ENCODE measurements around the gene SELENOM.
"Not testable (repeated sequence)": the region's sequence is repeated elsewhere in the genome, so short reads cannot be mapped to it uniquely, and the experiment has no call there.

Gene SELENOM

DNA sequence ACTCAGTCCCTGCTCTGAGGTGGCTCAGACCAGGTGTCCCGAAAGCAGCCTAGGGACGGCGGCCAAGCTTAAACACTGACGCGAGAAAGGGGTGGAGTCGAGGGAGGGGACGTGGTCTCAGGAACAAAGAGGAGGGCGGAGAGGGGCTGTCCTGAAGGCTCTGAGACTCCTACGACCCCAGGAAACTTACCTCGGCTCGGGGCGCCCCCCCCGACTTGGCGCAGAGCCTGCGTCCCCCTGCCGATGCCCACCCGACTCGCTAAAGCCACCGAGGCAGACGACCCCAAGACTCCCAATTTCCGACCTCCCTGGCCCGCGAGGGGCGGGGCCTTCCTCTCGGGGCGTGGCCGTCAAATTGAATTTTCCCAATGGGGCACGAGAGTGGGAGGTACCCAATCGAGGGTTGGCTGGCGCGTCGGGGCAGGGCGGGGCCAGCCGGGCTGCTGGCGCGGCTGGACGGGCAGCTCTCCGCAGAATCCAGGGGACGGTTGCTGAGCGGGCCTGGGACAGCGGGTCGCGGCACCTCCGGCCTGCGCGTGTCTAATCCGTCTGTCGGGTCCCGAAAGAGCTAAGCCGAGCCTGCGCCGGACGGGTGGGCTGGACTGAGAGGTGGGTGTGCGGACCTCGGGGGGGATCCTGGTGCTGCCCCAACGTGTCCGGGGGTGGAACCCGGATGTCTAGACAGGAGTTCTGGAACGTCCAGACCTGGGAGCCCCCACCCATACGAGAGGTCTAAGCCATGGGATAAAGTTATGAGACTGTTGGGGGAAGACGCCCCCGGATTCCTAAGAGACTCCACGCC, 26.3 kb downstream of the SELENOM start, which contains the start of gene SMTN:
TSS of gene SMTN (plus strand) at position 471 of the 802 bp plus-strand sequence. CDS start 1,941 bp downstream, outside the sequence.
- peak; percentile 60 to 77 for DNase-seq (ENCODE audit: low read depth in 1 of 2, low spot score in 1 of 2)
- H3K27me3 ChIP-seq (ENCODE audit: insufficient read depth, poor library complexity, severe bottlenecking), result no peaks in the 10 kb centered on the region
- TF ChIP-seq, protein P1, sequence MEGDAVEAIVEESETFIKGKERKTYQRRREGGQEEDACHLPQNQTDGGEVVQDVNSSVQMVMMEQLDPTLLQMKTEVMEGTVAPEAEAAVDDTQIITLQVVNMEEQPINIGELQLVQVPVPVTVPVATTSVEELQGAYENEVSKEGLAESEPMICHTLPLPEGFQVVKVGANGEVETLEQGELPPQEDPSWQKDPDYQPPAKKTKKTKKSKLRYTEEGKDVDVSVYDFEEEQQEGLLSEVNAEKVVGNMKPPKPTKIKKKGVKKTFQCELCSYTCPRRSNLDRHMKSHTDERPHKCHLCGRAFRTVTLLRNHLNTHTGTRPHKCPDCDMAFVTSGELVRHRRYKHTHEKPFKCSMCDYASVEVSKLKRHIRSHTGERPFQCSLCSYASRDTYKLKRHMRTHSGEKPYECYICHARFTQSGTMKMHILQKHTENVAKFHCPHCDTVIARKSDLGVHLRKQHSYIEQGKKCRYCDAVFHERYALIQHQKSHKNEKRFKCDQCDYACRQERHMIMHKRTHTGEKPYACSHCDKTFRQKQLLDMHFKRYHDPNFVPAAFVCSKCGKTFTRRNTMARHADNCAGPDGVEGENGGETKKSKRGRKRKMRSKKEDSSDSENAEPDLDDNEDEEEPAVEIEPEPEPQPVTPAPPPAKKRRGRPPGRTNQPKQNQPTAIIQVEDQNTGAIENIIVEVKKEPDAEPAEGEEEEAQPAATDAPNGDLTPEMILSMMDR (IDR thresholded peaks at IDR 0.05; ENCODE audit: insufficient read depth, low read length), result no peak
- TF ChIP-seq GABPA (IDR thresholded peaks at IDR 0.05; ENCODE audit: low read depth), result no peak
- TF ChIP-seq SPI1 (IDR thresholded peaks at IDR 0.05; ENCODE audit: borderline replicate concordance, low read depth), result no peak
- no peak for TF ChIP-seq POLR2AphosphoS5 (IDR thresholded peaks at IDR 0.05; ENCODE audit: low read depth)
- TF ChIP-seq, protein P2, sequence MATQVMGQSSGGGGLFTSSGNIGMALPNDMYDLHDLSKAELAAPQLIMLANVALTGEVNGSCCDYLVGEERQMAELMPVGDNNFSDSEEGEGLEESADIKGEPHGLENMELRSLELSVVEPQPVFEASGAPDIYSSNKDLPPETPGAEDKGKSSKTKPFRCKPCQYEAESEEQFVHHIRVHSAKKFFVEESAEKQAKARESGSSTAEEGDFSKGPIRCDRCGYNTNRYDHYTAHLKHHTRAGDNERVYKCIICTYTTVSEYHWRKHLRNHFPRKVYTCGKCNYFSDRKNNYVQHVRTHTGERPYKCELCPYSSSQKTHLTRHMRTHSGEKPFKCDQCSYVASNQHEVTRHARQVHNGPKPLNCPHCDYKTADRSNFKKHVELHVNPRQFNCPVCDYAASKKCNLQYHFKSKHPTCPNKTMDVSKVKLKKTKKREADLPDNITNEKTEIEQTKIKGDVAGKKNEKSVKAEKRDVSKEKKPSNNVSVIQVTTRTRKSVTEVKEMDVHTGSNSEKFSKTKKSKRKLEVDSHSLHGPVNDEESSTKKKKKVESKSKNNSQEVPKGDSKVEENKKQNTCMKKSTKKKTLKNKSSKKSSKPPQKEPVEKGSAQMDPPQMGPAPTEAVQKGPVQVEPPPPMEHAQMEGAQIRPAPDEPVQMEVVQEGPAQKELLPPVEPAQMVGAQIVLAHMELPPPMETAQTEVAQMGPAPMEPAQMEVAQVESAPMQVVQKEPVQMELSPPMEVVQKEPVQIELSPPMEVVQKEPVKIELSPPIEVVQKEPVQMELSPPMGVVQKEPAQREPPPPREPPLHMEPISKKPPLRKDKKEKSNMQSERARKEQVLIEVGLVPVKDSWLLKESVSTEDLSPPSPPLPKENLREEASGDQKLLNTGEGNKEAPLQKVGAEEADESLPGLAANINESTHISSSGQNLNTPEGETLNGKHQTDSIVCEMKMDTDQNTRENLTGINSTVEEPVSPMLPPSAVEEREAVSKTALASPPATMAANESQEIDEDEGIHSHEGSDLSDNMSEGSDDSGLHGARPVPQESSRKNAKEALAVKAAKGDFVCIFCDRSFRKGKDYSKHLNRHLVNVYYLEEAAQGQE (IDR thresholded peaks at IDR 0.05; ENCODE audit: insufficient replicate concordance, low read depth), result no peak
- H3K4me3 ChIP-seq (replicated peaks; ENCODE audit: insufficient read depth, low read length), result peak within 1 kb of the TSS; percentile 53
- H3K27ac ChIP-seq (replicated peaks), result no peak within 1 kb of the TSS

DNA sequence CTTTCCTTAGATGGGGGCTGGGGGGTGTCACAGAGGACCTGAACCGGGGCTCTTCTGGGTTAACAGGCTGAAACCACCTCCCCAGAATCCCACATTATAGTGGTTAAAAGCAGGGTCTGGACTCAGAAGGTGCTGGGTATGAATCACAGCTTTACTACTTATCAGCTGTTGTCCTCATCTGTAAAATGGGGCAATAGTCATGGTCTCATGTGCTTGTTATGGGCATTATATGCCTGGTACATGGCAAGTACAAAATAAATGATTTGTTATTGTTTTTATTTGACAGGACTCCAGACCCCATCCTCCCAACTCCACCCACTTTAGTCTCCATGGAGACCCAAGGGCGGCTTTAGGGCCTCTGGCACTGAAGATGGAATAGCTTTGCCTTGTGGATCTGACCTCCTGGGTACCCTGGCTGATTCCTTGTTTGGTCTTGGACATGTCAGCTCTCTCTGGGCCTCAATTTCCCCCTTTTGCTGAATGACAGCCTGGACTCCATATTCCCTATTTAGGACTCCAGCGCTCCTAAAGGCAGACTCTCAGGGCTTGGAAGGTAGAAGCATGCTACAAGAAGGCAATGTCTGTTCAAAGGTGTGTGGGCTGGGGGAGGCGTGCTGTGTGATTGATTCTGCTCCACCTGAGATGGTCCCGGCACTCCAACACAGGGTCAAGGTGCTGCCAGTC, 27.1 kb downstream of the SELENOM start:
- no peak overlapping the region for H3K27ac ChIP-seq (replicated peaks)
- peak overlapping the region; percentile 53 for H3K4me3 ChIP-seq (replicated peaks; ENCODE audit: insufficient read depth, low read length)
- TF ChIP-seq, protein P2 (IDR thresholded peaks at IDR 0.05; ENCODE audit: insufficient replicate concordance, low read depth), result no peak
- TF ChIP-seq GABPA (IDR thresholded peaks at IDR 0.05; ENCODE audit: low read depth) (no peak), SPI1 (IDR thresholded peaks at IDR 0.05; ENCODE audit: borderline replicate concordance, low read depth) (no peak), POLR2AphosphoS5 (IDR thresholded peaks at IDR 0.05; ENCODE audit: low read depth) (no peak)
- TF ChIP-seq, protein P1 (IDR thresholded peaks at IDR 0.05; ENCODE audit: insufficient read depth, low read length), result no peak
- no peaks in the 10 kb centered on the region for H3K27me3 ChIP-seq (ENCODE audit: insufficient read depth, poor library complexity, severe bottlenecking)
- DNase-seq (ENCODE audit: low read depth in 1 of 2, low spot score in 1 of 2), result no peak

DNA sequence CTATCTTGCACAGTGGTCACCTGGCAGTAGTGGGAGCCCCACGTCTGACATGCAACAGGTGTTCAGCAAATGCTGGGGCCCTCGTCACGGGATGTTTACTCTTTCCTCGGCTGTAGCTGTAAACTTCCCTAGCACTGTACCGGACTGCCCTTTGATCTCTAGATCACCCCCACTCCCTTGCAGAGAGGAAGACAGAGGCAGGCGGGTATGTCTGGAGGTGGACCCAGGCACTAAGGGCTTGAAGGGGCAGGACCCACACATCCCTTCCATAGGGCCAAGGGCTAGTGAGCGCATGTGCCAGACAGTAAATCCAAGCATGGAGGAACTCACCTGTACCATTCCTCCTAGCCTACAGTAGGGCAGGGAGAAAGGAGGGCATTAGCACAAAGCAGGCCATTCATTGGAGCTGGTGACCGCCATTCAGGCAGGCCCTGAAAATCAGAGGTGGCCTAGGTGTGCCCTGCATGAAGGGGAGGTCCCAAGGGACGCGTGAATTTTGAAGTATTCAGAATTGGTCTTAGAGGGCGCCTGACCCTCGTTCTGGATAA, 28.2 kb downstream of the SELENOM start:
- no peak for DNase-seq (ENCODE audit: low read depth in 1 of 2, low spot score in 1 of 2)
- H3K27me3 ChIP-seq (ENCODE audit: insufficient read depth, poor library complexity, severe bottlenecking), result no peaks in the 10 kb centered on the region
- no peak overlapping the region for H3K4me3 ChIP-seq (replicated peaks; ENCODE audit: insufficient read depth, low read length)
- TF ChIP-seq, protein P2 (IDR thresholded peaks at IDR 0.05; ENCODE audit: insufficient replicate concordance, low read depth), result no peak
- no peak for TF ChIP-seq SPI1 (IDR thresholded peaks at IDR 0.05; ENCODE audit: borderline replicate concordance, low read depth)
- TF ChIP-seq, protein P1 (IDR thresholded peaks at IDR 0.05; ENCODE audit: insufficient read depth, low read length), result no peak
- TF ChIP-seq GABPA (IDR thresholded peaks at IDR 0.05; ENCODE audit: low read depth), result no peak
- TF ChIP-seq POLR2AphosphoS5 (IDR thresholded peaks at IDR 0.05; ENCODE audit: low read depth), result no peak
- H3K27ac ChIP-seq (replicated peaks), result no peak overlapping the region

DNA sequence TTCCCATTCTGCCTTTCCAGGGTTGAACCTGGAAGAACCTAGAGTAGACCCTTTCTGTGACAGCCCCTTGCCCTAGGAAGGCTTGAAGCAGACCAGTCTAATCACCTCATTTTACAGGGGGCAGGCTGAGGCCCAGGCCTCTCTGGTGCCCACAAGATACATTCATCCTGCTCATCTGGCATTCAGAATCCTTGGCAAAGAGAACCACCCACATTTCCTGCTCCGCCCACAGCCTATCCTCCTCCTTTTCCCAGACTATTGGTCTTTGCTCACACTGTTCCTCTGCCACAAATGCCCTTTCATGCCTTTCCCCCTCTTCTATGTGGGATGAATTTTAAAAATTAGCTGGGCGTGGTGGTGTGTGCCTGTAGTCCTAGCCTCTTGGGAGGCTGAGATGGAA, 29.0 kb downstream of the SELENOM start:
- not testable (repeated sequence) for H3K27me3 ChIP-seq (ENCODE audit: insufficient read depth, poor library complexity, severe bottlenecking); DNase-seq (ENCODE audit: low read depth in 1 of 2, low spot score in 1 of 2); H3K4me3 ChIP-seq (replicated peaks; ENCODE audit: insufficient read depth, low read length); H3K27ac ChIP-seq (replicated peaks)
